GM12891 (cell line): ENCODE data around the gene HIRA.
"Not testable (repeated sequence)": the region's sequence is repeated elsewhere in the genome, so short reads cannot be mapped to it uniquely, and the experiment has no call there.

Source experiments
- DNase-seq: peaks from one replicate; pipeline ENCODE4 v3.0.0; 2011; ENCODE audit warnings: low spot score; ENCODE audit not compliant: insufficient read length
- FAIRE-seq: peaks from 2 replicates; lab custom pipeline; 2011; peaks lifted over from hg19 to GRCh38; lab: Jason Lieb, UNC
- PAX5 ChIP-seq: IDR thresholded peaks from 2 replicates; pipeline ENCODE4 v1.6.1; 2011; ENCODE audit warnings: low read length, moderate library complexity, mild to moderate bottlenecking; ENCODE audit not compliant: insufficient read depth, severe bottlenecking
- POLR2A ChIP-seq: IDR thresholded peaks from 2 replicates; pipeline ENCODE4 v1.6.1; 2011; ENCODE audit warnings: low read depth, low read length, control low read depth
- POLR2AphosphoS5 ChIP-seq: IDR thresholded peaks from 2 replicates; pipeline ENCODE4 v1.6.1; 2011; ENCODE audit warnings: low read depth, low read length, control low read depth
- POU2F2 ChIP-seq: IDR thresholded peaks from 2 replicates; pipeline ENCODE4 v1.6.1; 2011; ENCODE audit warnings: low read depth, mild to moderate bottlenecking, control low read depth, low read length, moderate library complexity
- SPI1 ChIP-seq: IDR thresholded peaks from 2 replicates; pipeline ENCODE4 v1.6.1; 2011; ENCODE audit warnings: low read depth, low read length, control low read depth
- TAF1 ChIP-seq: IDR thresholded peaks from 2 replicates; pipeline ENCODE4 v1.6.1; 2011; ENCODE audit warnings: low read depth, low read length, control low read depth

Gene HIRA

GRCh38 chr22:19451570-19451969, 20.0 kb upstream of the HIRA start:
- FAIRE-seq = no peak
- no peak for TF ChIP-seq POU2F2
- no peak for TF ChIP-seq POLR2AphosphoS5
- TF ChIP-seq PAX5 = no peak
- no peak for TF ChIP-seq SPI1
- no peak for TF ChIP-seq TAF1
- TF ChIP-seq POLR2A = no peak
- no peak for DNase-seq

- no peak for TF ChIP-seq PAX5
- no peak for FAIRE-seq
- DNase-seq = no peak
Measured at GRCh38 chr22:19450363-19451175, 19.0 kb upstream of the HIRA start.

GRCh38 chr22:19449422-19449767, 17.9 kb upstream of the HIRA start:
- TF ChIP-seq POLR2A (no peak), POLR2AphosphoS5 (no peak; the same call in 1 of the 2 replicates), POU2F2 (no peak), PAX5 (no peak), SPI1 (no peak), TAF1 (no peak)
- FAIRE-seq = no peak
- DNase-seq = no peak

- TF ChIP-seq POU2F2 (no peak), POLR2A (no peak), SPI1 (no peak), PAX5 (no peak), POLR2AphosphoS5 (no peak; the same call in 1 of the 2 replicates), TAF1 (no peak)
- FAIRE-seq = peak; percentile 57
- DNase-seq = no peak
Measured at GRCh38 chr22:19448739-19449421, 17.3 kb upstream of the HIRA start.

- FAIRE-seq (no peak), DNase-seq (peak; percentile 53)
- no peak for TF ChIP-seq SPI1
- peak; percentile 23; the same call in 1 of the 2 replicates for TF ChIP-seq POLR2AphosphoS5
- TF ChIP-seq POU2F2 = no peak
- no peak; the same call in 1 of the 2 replicates for TF ChIP-seq TAF1
- TF ChIP-seq PAX5 = no peak
- peak; percentile 25; the same call in 1 of the 2 replicates for TF ChIP-seq POLR2A
Measured at GRCh38 chr22:19448076-19448607, 16.6 kb upstream of the HIRA start.

GRCh38 chr22:19447330-19448075, 16.0 kb upstream of the HIRA start, which contains the start of gene C22orf39:
Gene C22orf39 (minus strand): TSS chr22:19447711. CDS start chr22:19447688, 23 bp downstream.
- DNase-seq = peak; percentile 94
- no peak for TF ChIP-seq PAX5
- TF ChIP-seq TAF1 = peak; percentile 80
- peak; percentile 67 for TF ChIP-seq POLR2A
- no peak for TF ChIP-seq SPI1
- TF ChIP-seq POLR2AphosphoS5 = no peak
- TF ChIP-seq POU2F2 = no peak
- FAIRE-seq = peak; percentile 95

GRCh38 chr22:19446603-19447329, 15.2 kb upstream of the HIRA start:
- TF ChIP-seq PAX5 (no peak), POLR2A (no peak), SPI1 (no peak), POLR2AphosphoS5 (no peak), POU2F2 (no peak), TAF1 (no peak)
- DNase-seq (no peak), FAIRE-seq (peak; percentile 50)

GRCh38 chr22:19445279-19445982, 13.9 kb upstream of the HIRA start:
- not testable (repeated sequence) for FAIRE-seq

GRCh38 chr22:19443544-19444211, 12.1 kb upstream of the HIRA start:
- FAIRE-seq (no peak), DNase-seq (no peak)
- TF ChIP-seq POLR2A (0 out of 2 replicates have a peak, but pooled peaks have one; percentile 39), POLR2AphosphoS5 (no peak; the same call in 1 of the 2 replicates)

More at GRCh38 chr22:19445279-19445982, 13.9 kb upstream of the HIRA start:
- not testable (repeated sequence) for DNase-seq
